Activated CD8-positive, alpha-beta memory T cell treated with anti-CD3 and anti-CD28 coated beads, Interleukin-2, amount 50 U/mL, for 48 hours (primary cell): Measurements from ENCODE around the gene CELF3.

Source experiments
- DNase-seq: peaks from one replicate; pipeline ENCODE4 v3.0.0-alpha.2; 2020

Gene CELF3

DNA sequence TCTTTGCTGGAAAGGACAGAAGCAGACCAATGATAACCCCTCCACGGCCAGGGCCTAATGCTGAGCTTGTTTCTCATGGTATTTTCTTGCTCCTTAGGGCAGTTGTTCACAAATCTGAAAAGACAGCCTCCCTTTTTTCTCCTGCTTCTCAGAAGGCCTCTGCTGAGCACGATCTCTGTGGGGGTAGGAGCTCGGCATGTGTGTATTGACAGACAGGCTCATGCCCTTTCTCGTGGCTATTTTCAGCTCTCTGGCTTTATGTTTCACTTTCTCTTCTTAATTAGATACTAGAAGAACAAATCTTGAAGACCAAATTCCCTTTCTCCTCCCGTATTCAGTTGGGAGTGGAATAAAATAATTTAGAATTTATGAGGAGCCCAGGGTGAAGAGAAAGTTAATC lies 4.0 kb upstream of the CELF3 start:
- no peak for DNase-seq

- no peak for DNase-seq
Measured at GRCh38 chr1:151720125-151720524, 3.5 kb upstream of the CELF3 start.

- no peak for DNase-seq
Measured at GRCh38 chr1:151718666-151719065, 2.1 kb upstream of the CELF3 start.

DNA sequence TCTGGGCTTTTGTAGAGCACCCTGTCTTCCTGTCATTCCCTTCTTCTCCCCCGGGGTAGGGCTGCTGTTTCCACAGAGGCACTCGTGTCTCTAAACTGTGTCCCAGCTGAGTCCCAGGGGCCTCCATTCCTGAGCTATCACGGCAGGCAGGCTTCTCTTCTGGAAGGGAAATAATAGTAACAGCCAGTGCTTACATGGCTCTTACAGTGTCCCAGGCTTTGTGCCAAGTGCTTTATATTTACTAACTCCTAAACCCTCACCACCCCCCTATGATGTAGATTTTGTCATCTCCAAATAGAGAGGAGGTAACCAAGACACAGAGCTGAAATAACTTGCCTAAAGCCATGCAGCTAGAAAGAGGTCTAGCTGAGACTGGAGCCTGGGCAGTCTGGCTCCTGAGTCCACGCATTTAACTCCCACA lies 1.4 kb upstream of the CELF3 start:
- no peak for DNase-seq

DNA sequence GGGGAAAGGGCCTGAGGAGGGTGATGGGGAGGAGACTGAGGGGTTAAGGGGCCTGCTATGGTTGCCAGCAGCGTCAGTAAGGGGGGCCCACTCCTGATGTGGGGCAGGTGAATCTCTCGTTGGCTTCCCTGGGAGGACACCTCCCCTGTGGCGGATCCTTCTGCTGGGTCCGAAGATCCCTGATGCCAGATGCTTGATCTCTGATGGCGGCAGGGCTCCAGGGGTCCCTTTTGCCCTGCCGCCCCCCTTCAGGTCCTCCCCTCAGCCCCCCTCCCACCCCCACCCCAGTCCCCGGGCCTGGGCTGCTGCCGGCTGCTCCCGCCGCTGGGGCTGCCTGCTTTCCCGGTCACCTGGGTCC lies 219 bp downstream of the CELF3 start:
- no peak for DNase-seq

DNA sequence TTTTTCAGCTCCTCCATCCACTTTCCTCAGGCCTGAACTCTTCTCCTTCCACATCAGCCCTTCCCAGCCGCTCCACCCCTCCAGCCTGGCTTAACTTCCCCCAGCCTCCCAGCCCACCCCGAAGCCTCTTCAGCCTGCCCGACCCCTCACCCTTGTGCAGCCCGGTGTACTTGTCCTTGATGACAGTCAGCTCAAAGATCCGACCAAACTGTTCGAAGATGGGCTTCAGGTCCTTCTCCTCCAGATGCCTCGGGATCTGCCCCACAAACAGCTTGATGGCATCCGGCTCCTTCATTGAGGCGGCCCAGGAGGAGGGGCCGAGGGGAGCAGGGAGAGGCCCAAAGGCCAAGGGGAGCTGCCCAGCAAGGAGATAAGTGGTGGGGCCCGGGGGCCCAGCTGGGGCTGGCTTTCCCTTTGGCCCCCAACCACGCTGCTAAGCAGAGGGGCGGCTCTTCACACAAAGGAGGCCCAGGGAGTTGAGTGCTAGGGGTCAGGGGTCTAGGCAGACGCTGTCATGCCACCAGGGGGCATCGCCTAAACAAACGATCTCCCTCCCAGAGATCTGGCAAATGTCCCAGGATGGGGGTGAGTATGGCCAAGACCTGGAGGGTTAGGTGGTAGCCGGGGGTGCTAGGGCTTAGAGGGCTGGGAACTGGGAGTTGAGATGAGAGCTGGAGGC lies 738 bp downstream of the CELF3 start:
- DNase-seq: no peak

- no peak for DNase-seq
Measured at GRCh38 chr1:151714820-151715725, 1.5 kb downstream of the CELF3 start.

DNA sequence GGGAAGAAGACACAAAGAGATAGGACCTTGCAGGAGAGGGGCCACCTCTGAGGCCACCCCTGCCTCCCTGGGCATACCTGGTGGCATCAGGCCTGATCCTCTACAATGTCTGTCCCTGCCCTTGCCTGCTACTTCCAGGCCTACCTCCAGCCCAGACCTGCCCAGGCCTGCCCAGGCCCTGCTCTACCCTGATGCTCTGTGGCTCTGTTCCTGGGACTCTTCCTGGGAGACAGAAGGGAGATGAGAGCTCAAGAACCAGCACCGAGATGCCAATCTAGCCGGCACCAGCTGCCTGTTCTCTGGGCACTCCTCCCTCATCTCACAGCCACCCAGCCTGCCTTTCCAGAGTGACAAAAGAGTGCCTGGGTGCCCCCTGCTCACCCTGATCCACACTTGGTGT lies 2.7 kb downstream of the CELF3 start:
- DNase-seq: no peak

DNA sequence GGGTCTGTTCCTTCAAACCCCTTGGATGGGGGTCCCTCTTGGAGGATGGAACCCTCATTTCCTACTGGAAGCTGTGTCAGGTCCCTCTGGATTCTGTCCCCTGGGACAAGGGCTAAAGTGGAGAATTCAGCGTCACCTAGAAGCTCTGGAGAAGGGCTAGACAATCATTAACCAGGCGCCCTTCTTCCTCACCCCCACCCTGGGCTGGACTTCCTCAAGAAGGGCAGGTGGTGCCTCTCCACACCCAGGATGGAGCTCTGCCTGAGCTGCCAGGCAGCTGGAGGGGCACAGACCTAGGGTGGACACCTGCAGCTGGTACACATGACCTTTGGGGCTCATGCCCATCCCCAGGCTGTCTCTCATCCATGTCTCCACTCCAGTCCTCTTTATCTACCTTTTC lies 3.6 kb downstream of the CELF3 start:
- DNase-seq: no peak

GRCh38 chr1:151711951-151712350 lies 4.7 kb downstream of the CELF3 start:
- no peak for DNase-seq

DNA sequence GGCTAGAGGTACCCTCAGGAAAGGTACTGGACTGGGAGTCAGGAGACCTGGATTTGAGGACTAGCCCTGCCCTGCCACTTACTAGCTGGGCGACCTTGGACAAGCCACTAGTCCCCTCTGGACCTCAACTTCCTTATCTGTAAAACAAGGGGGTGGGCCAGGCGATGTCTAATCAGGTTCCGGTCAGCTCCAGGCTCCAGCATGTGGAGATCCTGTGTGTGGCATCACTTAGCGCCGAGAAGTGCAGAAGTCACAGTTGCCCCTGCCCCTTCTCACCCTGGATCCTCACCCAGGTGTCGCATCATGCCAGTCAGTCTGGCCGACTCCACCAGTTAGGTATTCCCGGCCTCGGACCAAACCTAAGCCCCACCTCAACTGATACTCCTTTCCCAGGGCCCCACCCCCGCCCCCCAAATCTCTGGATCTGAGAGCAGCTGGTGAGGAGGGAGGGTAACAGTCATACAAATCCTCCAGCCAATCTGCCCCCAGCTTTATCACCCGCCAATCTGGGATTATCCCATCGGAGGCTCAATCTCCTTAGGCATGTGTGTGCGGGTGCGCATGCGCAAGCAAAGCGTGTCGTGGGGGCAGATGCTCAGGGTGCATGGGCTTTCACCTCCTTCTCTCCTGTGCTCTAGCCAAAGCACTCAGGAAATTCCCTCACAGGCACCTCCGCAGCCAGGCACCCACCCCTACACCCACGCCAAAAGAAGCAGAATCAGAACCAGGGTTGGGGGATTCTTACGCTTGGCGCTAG lies 5.4 kb downstream of the CELF3 start:
- no peak for DNase-seq

- no peak for DNase-seq
Measured at GRCh38 chr1:151710187-151710840, 6.3 kb downstream of the CELF3 start.

GRCh38 chr1:151708891-151709290 lies 7.7 kb downstream of the CELF3 start:
- no peak for DNase-seq

GRCh38 chr1:151707541-151708065 lies 9.0 kb downstream of the CELF3 start:
- DNase-seq: no peak

DNA sequence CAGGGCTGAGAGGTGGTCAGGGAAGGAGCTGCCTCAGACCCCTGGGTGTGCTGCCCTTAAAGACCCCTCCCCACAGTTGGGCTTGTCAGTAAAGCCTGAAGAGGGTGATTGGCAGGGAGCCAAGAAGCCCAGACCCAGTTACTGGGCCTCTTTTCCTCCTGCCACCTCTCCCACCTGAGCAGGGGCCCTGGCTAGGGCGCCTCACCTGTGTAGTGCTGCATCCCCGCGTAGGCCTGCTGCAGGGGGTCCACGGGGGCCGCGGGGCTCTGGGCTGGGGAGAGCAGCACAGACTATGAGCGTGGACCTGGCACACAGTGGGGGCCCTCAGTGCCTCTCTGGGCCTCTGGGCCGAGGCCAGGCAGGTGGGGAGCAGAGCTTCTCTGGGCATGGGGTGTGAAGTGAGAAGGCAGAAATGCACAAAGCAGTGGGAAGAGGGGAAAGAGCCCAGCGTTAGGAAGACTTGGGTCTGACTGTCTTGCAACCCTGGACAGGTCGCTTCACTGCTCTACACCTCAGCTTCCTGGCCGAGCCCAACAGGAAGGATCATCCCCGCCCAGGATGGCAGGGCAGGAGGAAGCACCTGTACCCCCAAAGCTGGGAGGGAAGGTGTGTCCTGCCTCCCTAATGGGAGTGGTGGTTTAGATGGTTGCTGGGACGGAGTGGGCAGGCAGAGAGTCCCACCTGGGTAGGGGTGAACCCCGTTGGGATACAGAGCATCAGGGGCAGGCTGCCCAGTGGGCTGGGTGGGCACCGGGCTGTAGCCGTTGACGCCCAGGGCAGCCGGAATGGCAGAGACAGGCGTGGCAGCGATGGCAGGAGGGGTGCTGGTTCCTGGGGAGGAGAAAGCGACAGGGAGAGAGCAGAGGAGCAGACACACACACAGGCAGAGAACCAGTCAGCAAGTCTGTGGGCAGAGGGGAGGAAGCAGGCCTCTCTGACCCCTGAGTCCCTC lies 9.9 kb downstream of the CELF3 start:
- DNase-seq: no peak

DNA sequence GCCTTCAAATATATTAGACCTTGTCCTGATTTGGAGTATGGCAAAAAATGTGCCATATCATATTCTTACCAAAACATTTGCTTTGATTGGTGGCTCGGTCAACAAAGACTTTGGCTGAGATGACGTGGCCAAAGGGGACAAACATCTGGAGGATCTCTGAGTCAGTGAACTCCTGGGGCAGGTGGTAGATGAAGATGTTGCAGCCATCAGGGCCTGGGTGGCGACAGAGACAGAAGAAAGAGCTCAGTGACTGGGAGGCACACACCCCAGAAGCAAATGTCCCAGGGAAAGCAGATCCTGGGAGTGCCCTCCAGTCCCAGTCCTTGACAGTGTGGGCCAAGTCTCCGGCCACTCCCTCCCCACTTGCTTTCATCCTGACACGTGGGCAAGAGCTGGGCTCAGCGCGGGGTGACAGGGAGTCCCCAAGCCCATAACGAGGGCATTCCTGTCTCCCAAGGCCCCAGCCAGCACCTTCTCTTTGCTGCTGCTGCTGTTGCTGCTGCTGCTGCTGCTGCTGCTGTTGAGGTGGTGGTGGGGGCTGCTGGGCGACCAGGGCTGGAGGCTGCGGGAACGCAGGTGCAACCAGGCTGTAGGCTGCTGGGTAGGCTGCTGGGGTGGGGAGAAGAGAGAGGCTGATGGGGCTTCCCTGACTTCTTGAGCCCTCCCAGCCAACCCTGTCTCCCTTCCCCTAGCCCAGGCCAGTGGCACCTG lies 10.7 kb downstream of the CELF3 start:
- DNase-seq: no peak

- no peak for DNase-seq
Measured at GRCh38 chr1:151705146-151705545, 11.5 kb downstream of the CELF3 start.

DNA sequence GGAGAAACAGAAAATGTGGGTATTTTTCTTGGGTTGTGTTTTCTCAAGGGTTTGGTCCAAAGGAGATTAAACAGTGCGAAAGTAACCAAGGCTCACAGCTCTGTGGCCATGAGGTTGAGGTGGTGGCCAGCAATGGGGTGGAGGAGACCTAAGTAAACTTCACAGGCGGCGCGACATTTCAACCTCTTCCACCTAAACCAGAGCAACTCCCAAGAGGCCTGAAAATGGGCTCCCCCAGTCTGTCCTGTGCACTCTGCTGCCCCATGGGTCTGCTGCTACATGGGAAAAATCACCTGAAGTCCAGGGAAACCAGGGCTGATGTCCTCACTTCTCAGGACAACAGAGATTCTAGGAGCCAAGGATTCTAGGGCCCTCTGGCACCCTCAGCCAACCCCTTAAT lies 12.4 kb downstream of the CELF3 start:
- no peak for DNase-seq

GRCh38 chr1:151703813-151704212 lies 12.8 kb downstream of the CELF3 start:
- DNase-seq: no peak

DNA sequence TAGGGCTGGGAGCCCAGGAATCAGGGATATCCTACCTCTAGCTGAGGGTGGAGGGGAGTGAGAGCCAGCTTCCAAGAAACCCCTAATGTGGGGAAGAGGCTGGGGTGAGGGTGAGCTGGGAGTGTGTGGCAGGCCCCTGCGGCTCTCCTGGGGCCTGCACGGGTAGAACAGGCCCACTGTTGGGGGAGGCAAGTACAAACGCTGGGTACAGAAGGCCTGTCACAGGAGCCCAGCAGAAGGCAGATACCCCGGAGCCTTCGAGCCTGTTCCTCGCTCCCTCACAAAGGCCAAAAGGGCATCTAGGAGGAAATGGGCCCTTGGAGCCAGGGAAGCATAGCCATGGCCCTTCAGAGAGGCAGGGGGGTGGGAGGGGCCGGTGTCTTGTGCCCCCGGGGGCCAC lies 13.7 kb downstream of the CELF3 start:
- DNase-seq: no peak

- DNase-seq: no peak
Measured at GRCh38 chr1:151701515-151701914, 15.1 kb downstream of the CELF3 start.
